Parathyroid adenoma (tissue), 2 donors: Measurements from ENCODE around the gene PDCD1.

Experiments
- H2AFZ ChIP-seq: fragments of 300-600 bp; sonication (generic); one replicate; pipeline ENCODE4 v1.7.0; 2017; ENCODE audit warnings: antibody characterized with exemption, mild to moderate bottlenecking
- H3K27ac ChIP-seq: fragments of 300-600 bp; sonication (generic); one replicate; pipeline ENCODE4 v1.7.0; 2017
- H3K27me3 ChIP-seq: fragments of 300-600 bp; sonication (generic); one replicate; pipeline ENCODE4 v1.7.0; 2017; ENCODE audit warnings: low read length; ENCODE audit not compliant: control insufficient read depth, insufficient read depth
- H3K36me3 ChIP-seq: fragments of 300-600 bp; sonication (generic); one replicate; pipeline ENCODE4 v1.7.0; 2017; ENCODE audit warnings: low read length; ENCODE audit not compliant: control insufficient read depth, insufficient read depth
- H3K4me1 ChIP-seq: fragments of 300-600 bp; sonication (generic); one replicate; pipeline ENCODE4 v1.7.0; 2017; ENCODE audit warnings: control low read depth
- H3K4me2 ChIP-seq: fragments of 300-600 bp; sonication (generic); one replicate; pipeline ENCODE4 v1.7.0; 2017; ENCODE audit warnings: low read length
- H3K4me3 ChIP-seq: fragments of 300-600 bp; sonication (generic); one replicate; pipeline ENCODE4 v1.7.0; 2017; ENCODE audit warnings: low read depth, low read length
- H3K79me2 ChIP-seq: fragments of 300-600 bp; sonication (generic); one replicate; pipeline ENCODE4 v1.7.0; 2017; ENCODE audit warnings: control low read depth
- H3K9ac ChIP-seq: fragments of 300-600 bp; sonication (generic); one replicate; pipeline ENCODE4 v1.7.0; 2017; ENCODE audit warnings: mild to moderate bottlenecking
- H3K9me3 ChIP-seq: fragments of 300-600 bp; sonication (generic); one replicate; pipeline ENCODE4 v1.7.0; 2017; ENCODE audit warnings: low read length; ENCODE audit not compliant: control insufficient read depth
- CTCF ChIP-seq: fragments of 300-600 bp; sonication (generic); IDR thresholded peaks from one replicate; pipeline ENCODE4 v1.7.0; 2017; ENCODE audit warnings: antibody characterized with exemption, mild to moderate bottlenecking
- donor health status: primary hyperparathyroidism.

Gene PDCD1

DNA sequence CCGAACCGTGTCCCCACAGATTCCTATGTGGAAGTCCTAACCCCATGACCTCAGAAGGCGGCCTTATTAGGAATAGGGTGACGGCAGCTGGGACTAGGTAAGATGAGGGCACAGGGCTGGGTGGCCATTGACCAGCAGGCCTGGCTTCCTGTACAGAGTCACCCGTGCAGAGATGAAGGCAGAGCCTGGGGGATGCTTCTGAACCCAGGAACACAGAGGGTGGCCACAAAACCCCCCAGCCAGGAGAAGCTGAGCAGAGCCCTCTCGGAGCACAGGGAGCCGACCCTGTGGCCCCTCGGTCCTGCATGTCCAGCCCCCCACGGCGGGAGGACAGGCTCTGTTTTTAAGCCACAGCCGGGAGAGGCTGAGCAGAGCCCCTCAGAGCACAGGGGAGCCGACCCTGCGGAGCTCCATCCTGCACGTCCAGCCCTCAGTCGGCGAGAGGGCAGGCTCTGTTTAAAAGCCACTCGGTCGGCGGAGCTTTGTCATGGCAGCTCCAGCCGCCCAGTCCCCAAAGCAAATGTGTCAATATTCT lies 2.7 kb downstream of the PDCD1 start:
- Histone ChIP-seq H3K4me1 (peaks cover 7% of the 10 kb centered on the region), H3K9ac (no peak overlapping the region), H3K4me2 (no peak overlapping the region), H3K27ac (no peak overlapping the region), H3K79me2 (no peaks in the 10 kb centered on the region), H3K4me3 (no peak overlapping the region), H3K27me3 (no peaks in the 10 kb centered on the region), H3K9me3 (no peaks in the 10 kb centered on the region), H3K36me3 (no peaks in the 10 kb centered on the region), H2AFZ (no peak overlapping the region)
- no peak for TF ChIP-seq CTCF

- Histone ChIP-seq H3K36me3 (no peaks in the 10 kb centered on the region), H3K27ac (no peak overlapping the region), H3K4me2 (no peak overlapping the region), H3K4me3 (no peak overlapping the region), H3K9me3 (no peaks in the 10 kb centered on the region), H2AFZ (no peak overlapping the region), H3K27me3 (no peaks in the 10 kb centered on the region), H3K9ac (no peak overlapping the region), H3K79me2 (no peaks in the 10 kb centered on the region), H3K4me1 (peaks cover 7% of the 10 kb centered on the region)
- TF ChIP-seq CTCF, result no peak
Observed at GRCh38 chr2:241855245-241855887, 3.3 kb downstream of the PDCD1 start.

DNA sequence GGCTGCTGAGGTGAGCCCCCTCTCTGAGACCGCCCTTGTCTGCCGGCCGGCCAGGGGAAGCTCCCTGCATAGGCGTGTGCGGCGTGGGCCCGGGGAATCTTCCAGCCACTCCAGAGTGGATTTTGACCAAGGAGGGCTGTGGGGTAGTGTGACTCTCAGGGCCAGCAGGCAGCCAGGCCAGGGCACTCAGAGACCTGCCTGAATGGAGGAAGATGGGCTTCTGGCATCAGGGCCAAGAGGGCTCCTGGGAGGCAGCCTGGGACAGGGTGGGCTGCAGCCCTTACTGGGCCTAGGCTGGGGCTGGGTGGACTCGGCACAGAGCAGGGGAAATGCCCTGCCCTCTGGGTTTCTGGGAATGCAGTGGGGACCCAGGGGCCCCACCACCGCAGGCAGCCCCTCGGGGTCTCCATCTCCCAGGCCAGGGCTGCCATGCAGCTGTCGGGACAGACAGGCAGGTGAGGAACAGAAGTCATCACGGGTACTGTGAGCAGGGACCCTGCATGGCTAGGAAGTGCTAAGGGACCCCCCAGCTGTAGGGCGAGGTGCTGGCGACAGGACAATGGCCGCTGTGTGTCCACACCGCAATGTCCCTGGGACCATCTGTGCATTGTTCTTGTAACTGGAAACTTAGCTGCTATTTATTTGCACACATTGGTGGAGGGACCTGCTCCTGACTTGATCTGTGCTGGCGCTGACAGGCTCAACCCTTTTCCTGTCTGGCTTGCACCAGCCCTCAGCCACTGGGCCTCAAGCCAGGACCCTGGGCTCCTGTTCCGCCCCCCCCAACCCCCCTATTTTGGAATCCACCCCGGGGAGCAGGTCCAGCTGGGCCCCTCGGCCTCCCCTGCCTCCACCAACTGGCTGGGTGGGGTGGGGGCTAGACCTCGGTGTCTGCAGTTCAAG lies 4.1 kb downstream of the PDCD1 start:
- H3K9me3 ChIP-seq, result no peaks in the 10 kb centered on the region
- no peaks in the 10 kb centered on the region for H3K27me3 ChIP-seq
- TF ChIP-seq CTCF, result no peak
- H3K4me3 ChIP-seq, result no peak overlapping the region
- no peaks in the 10 kb centered on the region for H3K79me2 ChIP-seq
- H3K27ac ChIP-seq, result no peak overlapping the region
- no peaks in the 10 kb centered on the region for H3K36me3 ChIP-seq
- H2AFZ ChIP-seq, result no peak overlapping the region
- H3K9ac ChIP-seq, result no peak overlapping the region
- no peak overlapping the region for H3K4me2 ChIP-seq
- peaks cover 4% of the 10 kb centered on the region for H3K4me1 ChIP-seq

DNA sequence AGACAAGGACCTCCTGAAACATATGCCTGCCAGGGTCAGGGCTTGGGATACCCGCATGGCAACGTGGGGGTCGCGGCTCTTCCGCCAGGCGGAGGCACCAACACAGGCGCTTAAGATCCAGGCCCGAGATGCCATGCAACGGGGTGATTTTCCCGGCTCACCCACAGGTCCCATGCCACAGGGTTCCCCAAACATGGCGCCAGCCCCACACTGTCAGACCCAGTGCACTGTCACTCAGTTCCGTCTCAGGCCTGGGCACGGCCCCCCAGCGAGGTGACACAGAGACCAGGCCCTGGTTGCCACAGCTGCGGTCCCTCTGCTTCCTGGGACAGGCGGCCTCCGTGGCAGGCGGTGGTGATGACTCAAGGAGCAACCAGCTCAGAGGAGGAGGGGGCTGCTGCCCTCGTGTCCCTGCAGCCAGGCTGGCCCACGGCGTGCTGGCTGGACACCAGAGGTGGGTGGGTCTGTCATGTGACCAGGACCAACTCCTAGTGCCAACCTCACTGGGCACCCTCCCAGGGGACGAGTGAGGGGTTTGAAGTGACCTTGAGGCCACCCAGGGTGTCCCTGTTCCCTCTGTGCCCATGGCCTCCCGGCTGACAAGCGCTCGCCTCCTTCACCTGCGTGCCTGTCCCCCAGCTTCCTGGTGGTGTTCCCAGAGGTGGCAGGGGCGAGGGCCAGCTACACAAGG lies 4.9 kb downstream of the PDCD1 start:
- no peak for TF ChIP-seq CTCF
- no peak overlapping the region for H3K4me3 ChIP-seq
- no peaks in the 10 kb centered on the region for H3K4me1 ChIP-seq
- no peaks in the 10 kb centered on the region for H3K27me3 ChIP-seq
- no peaks in the 10 kb centered on the region for H3K9me3 ChIP-seq
- no peak overlapping the region for H2AFZ ChIP-seq
- no peak overlapping the region for H3K4me2 ChIP-seq
- H3K36me3 ChIP-seq, result no peaks in the 10 kb centered on the region
- no peaks in the 10 kb centered on the region for H3K79me2 ChIP-seq
- H3K27ac ChIP-seq, result no peak overlapping the region
- H3K9ac ChIP-seq, result no peak overlapping the region
